ENCODE measurements around the gene LPIN2.
"Not testable (repeated sequence)": the region's sequence is repeated elsewhere in the genome, so short reads cannot be mapped to it uniquely, and the experiment has no call there.

Gene LPIN2

GRCh38 chr18:3051718-3052410 is 38.9 kb upstream of the LPIN2 start:
- DNase-seq (ENCODE audit: low read depth) = no peak
- no peak overlapping the region for H3K4me3 ChIP-seq (replicated peaks; ENCODE audit: low read depth, low read length)
- TF ChIP-seq CTCF (IDR thresholded peaks at IDR 0.05; ENCODE audit: low read length, missing control alignments) = no peak

- not testable (repeated sequence) for H3K4me3 ChIP-seq (replicated peaks; ENCODE audit: low read depth, low read length); DNase-seq (ENCODE audit: low read depth)
These were observed 37.0 kb upstream of the LPIN2 start for GRCh38 chr18:3049897-3050454.

- TF ChIP-seq CTCF (IDR thresholded peaks at IDR 0.05; ENCODE audit: low read length, missing control alignments) = no peak
- H3K4me3 ChIP-seq (replicated peaks; ENCODE audit: low read depth, low read length) = no peak overlapping the region
- DNase-seq (ENCODE audit: low read depth) = no peak
These were observed 35.9 kb upstream of the LPIN2 start for GRCh38 chr18:3048820-3049349.

GRCh38 chr18:3048121-3048520 is 35.2 kb upstream of the LPIN2 start:
- TF ChIP-seq CTCF (IDR thresholded peaks at IDR 0.05; ENCODE audit: low read length, missing control alignments) = no peak
- DNase-seq (ENCODE audit: low read depth) = no peak
- no peak overlapping the region for H3K4me3 ChIP-seq (replicated peaks; ENCODE audit: low read depth, low read length)

- no peak overlapping the region for H3K4me3 ChIP-seq (replicated peaks; ENCODE audit: low read depth, low read length)
- DNase-seq (ENCODE audit: low read depth) = no peak
These were observed 33.4 kb upstream of the LPIN2 start for GRCh38 chr18:3046216-3046808.

GRCh38 chr18:3044931-3045698 is 32.2 kb upstream of the LPIN2 start:
- H3K4me3 ChIP-seq (replicated peaks; ENCODE audit: low read depth, low read length) = no peak overlapping the region
- TF ChIP-seq CTCF (IDR thresholded peaks at IDR 0.05; ENCODE audit: low read length, missing control alignments) = no peak
- DNase-seq (ENCODE audit: low read depth) = no peak

More at GRCh38 chr18:3046216-3046808, 33.4 kb upstream of the LPIN2 start:
- TF ChIP-seq CTCF (IDR thresholded peaks at IDR 0.05; ENCODE audit: low read length, missing control alignments) = no peak

GRCh38 chr18:3042379-3042778 is 29.4 kb upstream of the LPIN2 start:
- no peak overlapping the region for H3K4me3 ChIP-seq (replicated peaks; ENCODE audit: low read depth, low read length)
- no peak for TF ChIP-seq CTCF (IDR thresholded peaks at IDR 0.05; ENCODE audit: low read length, missing control alignments)
- no peak for DNase-seq (ENCODE audit: low read depth)
